Putamen (tissue), 1 donor: ENCODE results near the gene CPB2.

Source experiments
- DNase-seq: peaks from one replicate; pipeline ENCODE4 v3.0.0-alpha.2; 2016; ENCODE audit warnings: low spot score

The CPB2 gene

GRCh38 chr13:46050771-46051170, 54.1 kb downstream of the CPB2 start:
- no peak for DNase-seq

- no peak for DNase-seq
Observed at GRCh38 chr13:46045424-46045823, 59.4 kb downstream of the CPB2 start.

GRCh38 chr13:46043647-46044046, 61.2 kb downstream of the CPB2 start:
- no peak for DNase-seq

GRCh38 chr13:46041419-46041839, 63.4 kb downstream of the CPB2 start:
- no peak for DNase-seq

- no peak for DNase-seq
Observed at GRCh38 chr13:46040763-46041162, 64.1 kb downstream of the CPB2 start.

GRCh38 chr13:46039411-46040182, 65.2 kb downstream of the CPB2 start:
- DNase-seq: no peak

- no peak for DNase-seq
Observed at GRCh38 chr13:46038296-46038695, 66.5 kb downstream of the CPB2 start.

GRCh38 chr13:46035066-46035465, 69.8 kb downstream of the CPB2 start:
- DNase-seq: no peak

- DNase-seq: no peak
Observed at GRCh38 chr13:46032341-46032740, 72.5 kb downstream of the CPB2 start.

- no peak for DNase-seq
Observed at GRCh38 chr13:46031581-46032263, 73.1 kb downstream of the CPB2 start.

- DNase-seq: no peak
Observed at GRCh38 chr13:46025157-46025556, 79.7 kb downstream of the CPB2 start.

GRCh38 chr13:46022481-46022880, 82.4 kb downstream of the CPB2 start:
- no peak for DNase-seq

GRCh38 chr13:46016216-46016615, 88.6 kb downstream of the CPB2 start:
- DNase-seq: no peak

GRCh38 chr13:46015366-46015765, 89.5 kb downstream of the CPB2 start:
- DNase-seq: no peak

GRCh38 chr13:46012404-46012803, 92.4 kb downstream of the CPB2 start:
- DNase-seq: no peak

GRCh38 chr13:46010148-46010547, 94.7 kb downstream of the CPB2 start:
- peak; percentile 12 for DNase-seq

- no peak for DNase-seq
Observed at GRCh38 chr13:46008631-46009030, 96.2 kb downstream of the CPB2 start.

GRCh38 chr13:46006688-46007452, 98.0 kb downstream of the CPB2 start:
- no peak for DNase-seq

- no peak for DNase-seq
Observed at GRCh38 chr13:46004491-46004890, 100.3 kb downstream of the CPB2 start.
